RWPE1 (cell line): Measurements from ENCODE around the gene TDP2.
A peak's percentile ranks its signal among the peaks of the same experiment; 100 is the strongest.
"Not testable (repeated sequence)": the region's sequence is repeated elsewhere in the genome, so short reads cannot be mapped to it uniquely, and the experiment has no call there.

ENCODE experiments used
- CTCF ChIA-PET: fragments of 350-600 bp; sonication (Branson Sonifier 250); formaldehyde crosslinking; extraction: SDS; loops from one replicate; lab custom pipeline; 2021; lab: Yijun Ruan, JAX
- POLR2A ChIA-PET: fragments of 400-600 bp; formaldehyde crosslinking; extraction: SDS; loops from one replicate; lab custom pipeline; 2020; ENCODE audit warnings: antibody characterized with exemption; ENCODE audit not compliant: low non-redundant PET; lab: Yijun Ruan, JAX
- DNase-seq: peaks from one replicate; pipeline ENCODE4 v3.0.0; 2012; ENCODE audit warnings: low spot score
- H3K27ac ChIP-seq: fragments of 450-650 bp; 2 replicates; pipeline ENCODE4 v1.5.1; 2017
- TF ChIP-seq, protein P1 (sequence below): fragments of 450-650 bp; conservative IDR thresholded peaks from 2 replicates; pipeline ENCODE4 v1.5.1; 2017; ENCODE audit warnings: low read depth, mild to moderate bottlenecking

TDP2 gene

DNA sequence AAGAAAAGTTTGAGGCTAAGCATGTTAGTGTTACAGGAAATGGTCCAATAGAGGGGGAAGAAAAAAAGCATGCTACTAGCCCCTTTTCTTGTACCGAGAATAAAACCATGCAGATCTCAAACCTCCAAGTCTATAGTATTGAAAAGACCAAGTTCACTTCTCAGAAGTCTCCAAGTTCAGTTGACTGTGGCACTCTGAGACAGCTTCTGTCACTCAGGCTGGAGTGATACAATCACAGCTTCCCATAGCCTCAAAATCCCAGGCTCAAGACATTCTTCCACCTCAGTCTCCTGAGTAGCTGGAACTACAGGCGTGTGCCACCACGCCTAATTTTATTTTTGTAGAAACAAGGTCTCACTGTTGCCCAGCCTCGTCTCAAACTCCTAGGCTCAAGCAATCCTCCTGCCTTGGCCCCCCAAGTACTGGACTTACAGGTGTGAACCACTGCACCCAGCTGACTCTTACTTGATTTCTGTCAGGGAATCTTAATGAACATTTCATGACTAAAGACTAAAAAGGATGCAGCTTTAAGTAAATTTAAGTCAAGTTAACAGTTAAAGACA, 36.1 kb upstream of the TDP2 start:
- ChIA-PET CTCF (interaction anchor here (0.6 to 1.1 kb wide), 5 partner anchors 40 to 125 kb away, joined by 3 to 4 read pairs (median 3); no protein-coding TSS in a partner anchor), POLR2A (no interaction called here)
- no peak overlapping the region for H3K27ac ChIP-seq
- no peak for DNase-seq
- TF ChIP-seq, protein P1, sequence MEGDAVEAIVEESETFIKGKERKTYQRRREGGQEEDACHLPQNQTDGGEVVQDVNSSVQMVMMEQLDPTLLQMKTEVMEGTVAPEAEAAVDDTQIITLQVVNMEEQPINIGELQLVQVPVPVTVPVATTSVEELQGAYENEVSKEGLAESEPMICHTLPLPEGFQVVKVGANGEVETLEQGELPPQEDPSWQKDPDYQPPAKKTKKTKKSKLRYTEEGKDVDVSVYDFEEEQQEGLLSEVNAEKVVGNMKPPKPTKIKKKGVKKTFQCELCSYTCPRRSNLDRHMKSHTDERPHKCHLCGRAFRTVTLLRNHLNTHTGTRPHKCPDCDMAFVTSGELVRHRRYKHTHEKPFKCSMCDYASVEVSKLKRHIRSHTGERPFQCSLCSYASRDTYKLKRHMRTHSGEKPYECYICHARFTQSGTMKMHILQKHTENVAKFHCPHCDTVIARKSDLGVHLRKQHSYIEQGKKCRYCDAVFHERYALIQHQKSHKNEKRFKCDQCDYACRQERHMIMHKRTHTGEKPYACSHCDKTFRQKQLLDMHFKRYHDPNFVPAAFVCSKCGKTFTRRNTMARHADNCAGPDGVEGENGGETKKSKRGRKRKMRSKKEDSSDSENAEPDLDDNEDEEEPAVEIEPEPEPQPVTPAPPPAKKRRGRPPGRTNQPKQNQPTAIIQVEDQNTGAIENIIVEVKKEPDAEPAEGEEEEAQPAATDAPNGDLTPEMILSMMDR = no peak

DNA sequence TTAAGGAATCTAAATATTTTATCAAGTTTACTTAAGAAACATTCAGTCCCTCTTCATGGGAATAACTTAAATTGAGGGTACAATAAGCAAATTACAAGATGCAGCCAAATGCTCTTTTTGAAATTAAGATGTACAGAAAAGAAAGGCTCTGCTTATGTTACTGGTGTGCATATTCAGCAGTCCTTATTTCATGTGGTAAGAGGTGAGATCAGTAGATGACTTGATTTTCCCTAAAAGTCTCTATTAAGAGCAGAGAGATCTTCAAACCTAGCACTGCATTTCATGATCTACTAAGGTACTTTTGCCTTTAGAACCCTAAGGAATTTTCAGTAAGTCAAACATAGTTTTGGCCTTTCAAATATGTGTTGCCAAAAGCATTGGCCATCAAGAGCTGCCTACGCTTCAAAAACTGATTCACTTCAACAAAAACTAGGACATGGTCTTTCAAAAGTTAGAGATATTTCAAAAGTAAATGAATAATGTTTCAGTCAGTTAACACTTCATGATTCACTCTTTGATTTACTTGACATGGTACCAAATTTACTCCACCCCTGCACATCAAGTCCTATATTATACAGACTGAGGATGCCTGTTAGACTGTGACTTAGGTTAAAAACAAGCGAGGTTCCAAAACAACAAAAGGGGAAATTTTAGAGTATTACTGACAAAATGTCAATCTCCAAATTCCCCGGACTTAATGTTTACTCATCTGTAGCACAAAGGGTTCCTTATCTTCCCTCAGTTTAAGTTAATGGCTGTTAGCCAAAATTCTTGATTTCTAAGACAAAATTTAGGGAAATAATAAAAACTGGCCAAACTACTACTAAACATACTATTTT, 33.0 kb upstream of the TDP2 start:
- POLR2A ChIA-PET = no interaction called here
- no peak overlapping the region for H3K27ac ChIP-seq
- no peak for DNase-seq
- TF ChIP-seq, protein P1 = no peak
- CTCF ChIA-PET = interaction anchor here (0.7 to 2.6 kb wide), 4 partner anchors 48 to 176 kb away, joined by 3 to 11 read pairs (median 4); no protein-coding TSS in a partner anchor

DNA sequence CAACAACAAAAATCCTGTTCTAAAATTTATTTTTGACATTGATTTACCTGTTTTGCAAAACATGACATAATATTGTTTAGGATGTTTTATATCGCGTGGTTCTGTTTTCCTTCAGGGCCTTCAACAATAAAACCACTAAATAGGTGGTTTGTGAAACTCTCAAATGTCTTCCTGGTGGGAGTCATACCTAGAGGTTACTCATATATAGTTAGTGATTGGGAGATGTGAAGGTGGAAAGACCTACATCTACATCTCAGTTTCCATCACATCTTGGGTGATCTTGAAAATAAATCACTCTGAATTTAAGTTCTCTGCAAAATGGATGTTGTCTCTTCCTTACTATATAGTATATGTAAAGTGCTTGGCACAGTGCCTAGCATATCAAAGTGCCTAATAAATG, 29.4 kb upstream of the TDP2 start:
- H3K27ac ChIP-seq = no peak overlapping the region
- ChIA-PET CTCF (interaction anchor here (0.6 to 2.5 kb wide), 3 partner anchors 115 to 361 kb away, joined by 3 to 18 read pairs (median 3); no protein-coding TSS in a partner anchor), POLR2A (no interaction called here)
- TF ChIP-seq, protein P1 = no peak
- DNase-seq = no peak

DNA sequence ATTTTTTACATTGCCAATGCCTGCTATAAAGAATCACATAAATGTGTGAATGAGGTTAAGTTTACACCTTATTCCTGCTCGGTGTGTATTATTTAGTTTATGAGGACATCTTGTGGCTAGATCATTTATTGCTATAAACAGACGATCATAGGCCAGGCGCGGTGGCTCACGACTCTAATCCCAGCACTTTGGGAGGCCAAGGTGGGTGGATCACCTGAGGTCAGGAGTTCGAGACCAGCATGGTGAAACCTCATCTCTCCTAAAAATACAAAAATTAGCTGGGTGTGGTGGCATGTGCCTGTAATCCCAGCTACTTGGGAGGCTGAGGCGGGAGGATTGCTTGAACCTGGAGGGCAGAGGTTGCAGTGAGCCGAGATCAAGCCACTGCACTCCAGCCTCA, 28.9 kb upstream of the TDP2 start:
- peak; percentile 40 for DNase-seq
- CTCF ChIA-PET = interaction anchor here (0.6 to 2.5 kb wide), 3 partner anchors 114 to 361 kb away, joined by 3 to 18 read pairs (median 3); no protein-coding TSS in a partner anchor
- TF ChIP-seq, protein P1 = peak; percentile 47
- POLR2A ChIA-PET, H3K27ac ChIP-seq: not testable (repeated sequence)

DNA sequence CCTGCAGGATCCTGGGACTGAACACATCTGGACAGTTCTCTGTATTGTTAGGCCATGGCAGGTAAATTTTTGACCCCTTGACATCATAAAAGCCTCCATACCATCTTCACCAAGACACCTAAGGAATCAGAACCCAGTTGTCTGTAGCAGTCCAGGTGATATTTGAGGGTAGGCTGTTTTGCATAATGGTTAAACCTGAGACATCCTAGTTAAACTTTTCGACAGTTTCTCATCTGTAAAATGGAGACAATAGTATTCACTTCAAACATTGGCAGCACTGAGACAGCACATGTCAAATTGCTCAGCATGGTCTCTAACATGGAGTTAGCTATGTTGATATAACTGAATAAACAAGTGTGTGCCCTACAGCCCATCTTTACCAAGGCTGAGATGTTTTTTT, 27.5 kb upstream of the TDP2 start:
- no peak for DNase-seq
- POLR2A ChIA-PET = no interaction called here
- CTCF ChIA-PET = interaction anchor here (2.5 kb wide), 1 partner anchor 113 kb away, joined by 18 read pairs; no protein-coding TSS in a partner anchor
- TF ChIP-seq, protein P1 = no peak
- no peak overlapping the region for H3K27ac ChIP-seq

DNA sequence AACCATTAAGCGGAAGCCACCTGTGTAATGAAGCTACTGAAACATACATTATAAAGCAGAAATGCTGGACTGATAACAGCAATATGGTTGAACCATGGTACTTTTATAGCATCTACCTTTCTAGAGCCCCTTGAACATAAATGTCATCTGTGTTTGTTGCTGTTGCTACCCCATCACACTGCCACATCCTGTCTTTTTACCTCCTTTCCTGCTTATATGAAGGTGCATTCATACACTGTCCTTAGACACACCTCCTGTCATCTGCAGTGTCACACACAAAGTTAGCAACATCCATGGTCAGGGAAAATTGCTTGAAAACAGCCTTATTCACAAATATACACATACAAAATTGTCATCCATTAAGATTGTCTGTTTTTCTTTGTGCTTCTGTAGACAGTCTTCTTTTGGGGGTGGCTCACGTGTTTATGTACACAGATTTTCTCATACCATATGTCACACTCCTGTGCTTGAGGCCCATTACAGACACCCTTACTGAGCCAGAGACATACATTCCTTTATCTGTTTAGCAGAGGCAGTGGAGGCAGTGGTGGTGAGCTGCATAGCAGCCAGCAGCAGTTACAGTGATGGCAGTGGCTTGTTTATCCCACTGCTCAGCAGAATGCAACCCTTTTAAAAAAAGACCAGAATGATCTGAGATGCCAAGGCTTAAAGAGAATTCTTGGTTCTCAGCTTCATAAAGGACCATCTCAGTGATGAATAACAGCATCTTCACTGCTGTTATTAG, 26.3 kb upstream of the TDP2 start:
- ChIA-PET POLR2A (no interaction called here), CTCF (interaction anchor here (0.5 kb wide), 1 partner anchor 311 kb away, joined by 3 read pairs; no protein-coding TSS in a partner anchor)
- TF ChIP-seq, protein P1 = no peak
- no peak overlapping the region for H3K27ac ChIP-seq
- no peak for DNase-seq
